ENCODE data around the gene FREM2.

GRCh38 chr13:38787550-38787949 lies 100.7 kb downstream of the FREM2 start:
- TF ChIP-seq POLR2A (IDR thresholded peaks at IDR 0.05) (no peak), CTCF (IDR thresholded peaks at IDR 0.05) (no peak)
